Liver (tissue), 9 donors: ENCODE results near the gene PHF23. TPM values are rescaled to one million over a fixed set of nuclear protein-coding genes. Genes with fewer than 3 reads are reported as not detected.

Experiments used
- DNase-seq: peaks from one replicate; pipeline ENCODE4 v3.0.0-alpha.2; 2017; ENCODE audit warnings: low spot score
- H3K27ac ChIP-seq, 2 donors: one replicate each; pipeline ENCODE4 v1.7.0; 2013; ENCODE audit warnings: inconsistent platforms in 2 of 2, low read length in 2 of 2, control low read depth in 1 of 2, low read depth in 1 of 2, mild to moderate bottlenecking in 1 of 2
- H3K27me3 ChIP-seq, 4 donors: one replicate each; pipeline versions ENCODE4 v1.6.1 to v1.7.0; 2013; ENCODE audit warnings: low read length in 3 of 4, inconsistent platforms in 1 of 4, mild to moderate bottlenecking in 1 of 4, moderate library complexity in 1 of 4; ENCODE audit not compliant: control insufficient read depth in 4 of 4, insufficient read depth in 4 of 4
- H3K36me3 ChIP-seq, 4 donors: one replicate each; pipeline versions ENCODE4 v1.6.1 to v1.7.0; 2013; ENCODE audit warnings: low read length in 3 of 4, mild to moderate bottlenecking in 3 of 4, low read depth in 1 of 4, moderate library complexity in 1 of 4; ENCODE audit not compliant: control insufficient read depth in 4 of 4, insufficient read depth in 3 of 4
- H3K4me1 ChIP-seq, 4 donors: one replicate each; pipeline versions ENCODE4 v1.6.1 to v1.7.0; 2013; ENCODE audit warnings: low read length in 3 of 4, mild to moderate bottlenecking in 3 of 4, moderate library complexity in 1 of 4; ENCODE audit not compliant: control insufficient read depth in 4 of 4, insufficient read depth in 4 of 4
- H3K4me3 ChIP-seq, 3 donors: one replicate each; pipeline versions ENCODE4 v1.6.1 to v1.7.0; 2013; ENCODE audit warnings: low read length in 3 of 3, control low read depth in 1 of 3, low read depth in 1 of 3, mild to moderate bottlenecking in 1 of 3
- H3K9ac ChIP-seq, 2 donors: one replicate each; pipeline ENCODE4 v1.7.0; 2013; ENCODE audit warnings: low read length in 2 of 2, mild to moderate bottlenecking in 2 of 2, moderate library complexity in 2 of 2, control low read depth in 1 of 2, low read depth in 1 of 2
- H3K9me3 ChIP-seq, 4 donors: one replicate each; pipeline versions ENCODE4 v1.6.1 to v1.7.0; 2013; ENCODE audit warnings: low read length in 3 of 4; ENCODE audit not compliant: control insufficient read depth in 4 of 4
- EGR1 ChIP-seq, 2 donors: IDR thresholded peaks; 2 replicates each; pipeline ENCODE4 v1.6.1; 2016 to 2018; ENCODE audit warnings: antibody characterized with exemption in 2 of 2, low read depth in 2 of 2
- FOXA2 ChIP-seq: IDR thresholded peaks from 2 replicates; pipeline ENCODE4 v1.6.1; 2016; ENCODE audit warnings: antibody characterized with exemption
- GABPA ChIP-seq, 2 donors: IDR thresholded peaks in 1 of 2; conservative IDR thresholded peaks in 1 of 2; 2 replicates each; pipeline ENCODE4 v1.6.1; 2016; ENCODE audit warnings: antibody characterized with exemption in 2 of 2, mild to moderate bottlenecking in 1 of 2, moderate library complexity in 1 of 2
- HNF4A ChIP-seq, 2 donors: conservative IDR thresholded peaks; 2 replicates each; pipeline ENCODE4 v1.6.1; 2016; ENCODE audit warnings: antibody characterized with exemption in 2 of 2, mild to moderate bottlenecking in 2 of 2
- HNF4G ChIP-seq: IDR thresholded peaks from 2 replicates; pipeline ENCODE4 v1.6.1; 2016; ENCODE audit warnings: antibody characterized with exemption
- JUND ChIP-seq, 2 donors: IDR thresholded peaks; 2 replicates each; pipeline ENCODE4 v1.6.1; 2016; ENCODE audit warnings: antibody characterized with exemption in 2 of 2
- NR2F2 ChIP-seq: IDR thresholded peaks from 2 replicates; pipeline ENCODE4 v1.6.1; 2016; ENCODE audit warnings: antibody characterized with exemption
- RAD21 ChIP-seq, 2 donors: IDR thresholded peaks; 2 replicates each; pipeline ENCODE4 v1.6.1; 2016; ENCODE audit warnings: antibody characterized with exemption in 2 of 2, mild to moderate bottlenecking in 2 of 2
- REST ChIP-seq: IDR thresholded peaks from 2 replicates; pipeline ENCODE4 v1.6.1; 2016; ENCODE audit warnings: antibody characterized with exemption, mild to moderate bottlenecking
- RXRA ChIP-seq, 2 donors: IDR thresholded peaks; 2 replicates each; pipeline ENCODE4 v1.6.1; 2017 to 2018; ENCODE audit warnings: antibody characterized with exemption in 2 of 2, mild to moderate bottlenecking in 1 of 2
- SP1 ChIP-seq: IDR thresholded peaks from 2 replicates; pipeline ENCODE4 v1.6.1; 2018; ENCODE audit warnings: antibody characterized with exemption, mild to moderate bottlenecking
- TAF1 ChIP-seq: conservative IDR thresholded peaks from 2 replicates; pipeline ENCODE4 v1.6.1; 2016; ENCODE audit warnings: antibody characterized with exemption, mild to moderate bottlenecking
- YY1 ChIP-seq: IDR thresholded peaks from 2 replicates; pipeline ENCODE4 v1.6.1; 2016; ENCODE audit warnings: antibody characterized with exemption, mild to moderate bottlenecking
- ZBTB33 ChIP-seq: IDR thresholded peaks from 2 replicates; pipeline ENCODE4 v1.6.1; 2016; ENCODE audit warnings: antibody characterized with exemption
- WGBS: extraction: QIAGEN DNeasy Blood & Tissue Kit; methylation state at CpG from one replicate; pipeline ENCODE4 v1.1.7; 2013; 5-methylcytosine and 5-hydroxymethylcytosine counted together
- polyA plus RNA-seq, 2 donors: library from polyadenylated mRNA; stranded (reverse) in 1 of 2; unstranded in 1 of 2; fragments of 200-250 nt in 1 of 2; fragments of >200 nt in 1 of 2; fragmentation: Nextera tagmentation in 1 of 2; extraction: Ambion mirVana in 1 of 2; gene quantifications; one replicate each; pipeline versions ENCODE4 v1.2.1 to v1.2.3, GENCODE V29; 2013 to 2015
- total RNA-seq, 2 donors: library from RNA; depleted of rRNA; stranded (reverse); fragments of >200 nt; gene quantifications; one replicate each; pipeline ENCODE4 v1.2.3, GENCODE V29; 2014
- TF ChIP-seq, protein P1 (sequence below): IDR thresholded peaks from 2 replicates; pipeline ENCODE4 v1.6.1; 2016; ENCODE audit warnings: antibody characterized with exemption
- TF ChIP-seq, protein P2 (sequence below): IDR thresholded peaks from 2 replicates; pipeline ENCODE4 v1.6.1; 2016; ENCODE audit warnings: antibody characterized with exemption
- TF ChIP-seq, protein P3 (sequence below): fragments of 150-350 bp; IDR thresholded peaks from 2 replicates; pipeline ENCODE4 v1.5.1; 2017; ENCODE audit warnings: improper control_type of control experiment, low read depth, low read length; ENCODE audit not compliant: missing input control
- donor health status: healthy.
- donor health status: healthy.
- donor health status: healthy.
- donor health status: healthy.
- donor health status: healthy.

PHF23 gene
- total and polyA plus RNA-seq, 4 donors: 14.0 to 18.3 (median 15.2) TPM

GRCh38 chr17:7225711-7226331, 13.4 kb downstream of the PHF23 start:
- no peak overlapping the region for H3K27ac ChIP-seq
- H3K4me3 ChIP-seq: no peak overlapping the region
- TF ChIP-seq TAF1: no peak
- TF ChIP-seq, protein P1, sequence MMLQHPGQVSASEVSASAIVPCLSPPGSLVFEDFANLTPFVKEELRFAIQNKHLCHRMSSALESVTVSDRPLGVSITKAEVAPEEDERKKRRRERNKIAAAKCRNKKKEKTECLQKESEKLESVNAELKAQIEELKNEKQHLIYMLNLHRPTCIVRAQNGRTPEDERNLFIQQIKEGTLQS: no peak
- no peak for TF ChIP-seq FOXA2
- TF ChIP-seq RXRA (IDR thresholded peaks at IDR 0.05): no peak
- TF ChIP-seq EGR1 (IDR thresholded peaks at IDR 0.05; ENCODE audit: low read depth in 2 of 2): no peak
- no peak for TF ChIP-seq JUND (IDR thresholded peaks at IDR 0.05)
- TF ChIP-seq RAD21 (IDR thresholded peaks at IDR 0.05): no peak
- TF ChIP-seq YY1: no peak
- no peak for TF ChIP-seq ZBTB33
- TF ChIP-seq GABPA (IDR thresholded peaks at IDR 0.05 in 1 of 2, conservative IDR thresholded peaks at IDR 0.05 in 1 of 2): no peak
- TF ChIP-seq HNF4A (conservative IDR thresholded peaks at IDR 0.05): no peak
- no peak for TF ChIP-seq SP1
- no peak for TF ChIP-seq HNF4G
- no peak for TF ChIP-seq REST
- H3K9me3 ChIP-seq: no peaks in the 10 kb centered on the region
- 89% methylated on average over 21 of the region's 21 CpGs for WGBS
- no peaks in the 10 kb centered on the region for H3K27me3 ChIP-seq
- DNase-seq: no peak
- peaks cover 5 to 35% (median 28%) of the 10 kb centered on the region in 4 donors for H3K4me1 ChIP-seq
- peaks cover 21 to 88% (median 48%) of the 10 kb centered on the region in 4 donors for H3K36me3 ChIP-seq
- H3K9ac ChIP-seq: no peak overlapping the region

GRCh38 chr17:7224661-7225111, 14.6 kb downstream of the PHF23 start:
- WGBS: 61% methylated on average over 15 of the region's 15 CpGs
- H3K4me1 ChIP-seq: peaks cover 5 to 41% (median 32%) of the 10 kb centered on the region in 4 donors
- no peak for DNase-seq
- H3K36me3 ChIP-seq: peaks cover 18 to 82% (median 42%) of the 10 kb centered on the region in 4 donors
- no peaks in the 10 kb centered on the region for H3K9me3 ChIP-seq
- TF ChIP-seq GABPA (IDR thresholded peaks at IDR 0.05 in 1 of 2, conservative IDR thresholded peaks at IDR 0.05 in 1 of 2): no peak
- TF ChIP-seq, protein P2, sequence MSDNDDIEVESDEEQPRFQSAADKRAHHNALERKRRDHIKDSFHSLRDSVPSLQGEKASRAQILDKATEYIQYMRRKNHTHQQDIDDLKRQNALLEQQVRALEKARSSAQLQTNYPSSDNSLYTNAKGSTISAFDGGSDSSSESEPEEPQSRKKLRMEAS: no peak
- no peak for TF ChIP-seq RAD21 (IDR thresholded peaks at IDR 0.05)
- peak in 1 of 2 donors; percentile 23 for TF ChIP-seq RXRA (IDR thresholded peaks at IDR 0.05)
- TF ChIP-seq, protein P3, sequence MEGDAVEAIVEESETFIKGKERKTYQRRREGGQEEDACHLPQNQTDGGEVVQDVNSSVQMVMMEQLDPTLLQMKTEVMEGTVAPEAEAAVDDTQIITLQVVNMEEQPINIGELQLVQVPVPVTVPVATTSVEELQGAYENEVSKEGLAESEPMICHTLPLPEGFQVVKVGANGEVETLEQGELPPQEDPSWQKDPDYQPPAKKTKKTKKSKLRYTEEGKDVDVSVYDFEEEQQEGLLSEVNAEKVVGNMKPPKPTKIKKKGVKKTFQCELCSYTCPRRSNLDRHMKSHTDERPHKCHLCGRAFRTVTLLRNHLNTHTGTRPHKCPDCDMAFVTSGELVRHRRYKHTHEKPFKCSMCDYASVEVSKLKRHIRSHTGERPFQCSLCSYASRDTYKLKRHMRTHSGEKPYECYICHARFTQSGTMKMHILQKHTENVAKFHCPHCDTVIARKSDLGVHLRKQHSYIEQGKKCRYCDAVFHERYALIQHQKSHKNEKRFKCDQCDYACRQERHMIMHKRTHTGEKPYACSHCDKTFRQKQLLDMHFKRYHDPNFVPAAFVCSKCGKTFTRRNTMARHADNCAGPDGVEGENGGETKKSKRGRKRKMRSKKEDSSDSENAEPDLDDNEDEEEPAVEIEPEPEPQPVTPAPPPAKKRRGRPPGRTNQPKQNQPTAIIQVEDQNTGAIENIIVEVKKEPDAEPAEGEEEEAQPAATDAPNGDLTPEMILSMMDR: no peak
- TF ChIP-seq NR2F2: no peak
- TF ChIP-seq, protein P1: no peak
- no peak overlapping the region for H3K9ac ChIP-seq
- no peaks in the 10 kb centered on the region for H3K27me3 ChIP-seq
- no peak overlapping the region for H3K4me3 ChIP-seq
- H3K27ac ChIP-seq: no peak overlapping the region
